Upper lobe of right lung (tissue), 1 donor: Measurements from ENCODE around the gene STK36. TPM values are rescaled to one million over a fixed set of nuclear protein-coding genes. Genes with fewer than 3 reads are reported as not detected.

Experiments
- ATAC-seq: fragments of 200-7000 bp; cut with Tn5 transposase; one replicate; pipeline ENCODE4 v1.9.1; 2020; ENCODE audit warnings: mild to moderate bottlenecking, moderate library complexity
- DNase-seq: peaks from one replicate; pipeline ENCODE4 v3.0.0-alpha.2; 2020
- H3K27ac ChIP-seq: fragments of 200-600 bp; one replicate; pipeline ENCODE4 v1.8.0; 2022
- H3K27me3 ChIP-seq: fragments of 200-600 bp; one replicate; pipeline ENCODE4 v1.8.0; 2022; ENCODE audit warnings: mild to moderate bottlenecking
- H3K36me3 ChIP-seq: fragments of 200-600 bp; one replicate; pipeline ENCODE4 v1.8.0; 2022
- H3K4me1 ChIP-seq: fragments of 200-600 bp; one replicate; pipeline ENCODE4 v1.8.0; 2022
- H3K4me3 ChIP-seq: fragments of 200-600 bp; one replicate; pipeline ENCODE4 v1.8.0; 2022; ENCODE audit warnings: mild to moderate bottlenecking
- H3K9me3 ChIP-seq: fragments of 200-600 bp; one replicate; pipeline ENCODE4 v1.8.0; 2022
- CTCF ChIP-seq: fragments of 200-600 bp; IDR thresholded peaks from one replicate; pipeline ENCODE4 v1.8.0; 2022; ENCODE audit warnings: antibody characterized with exemption
- intact Hi-C: fragments of 100-400 bp; cut with DNase I; formaldehyde crosslinking; loops from one replicate; pipeline ENCODE4 v1.11.0; 2022
- total RNA-seq: library from RNA; stranded (reverse); fragmentation: NEBNext Ultra II Directional; extraction: Animal tissue kit (Norgen Biotek cat#: 25700); gene quantifications from one replicate; pipeline ENCODE4 v1.2.1, GENCODE V29; 2021
- donor health status: DM: no; HTN: yes; CAD: no; lungs with severe emphysema.

STK36 gene
- total RNA-seq, 1 donor from 2014 or later, result 35.2 TPM

GRCh38 chr2:218726004-218726574 is 54.2 kb downstream of the STK36 start:
- no peak for TF ChIP-seq CTCF
- Histone ChIP-seq H3K27me3 (no peaks in the 10 kb centered on the region), H3K36me3 (no peaks in the 10 kb centered on the region), H3K27ac (no peak overlapping the region), H3K4me1 (peaks cover 7% of the 10 kb centered on the region), H3K4me3 (no peak overlapping the region), H3K9me3 (peaks cover 18% of the 10 kb centered on the region)
- ATAC-seq (no peak), DNase-seq (no peak)
- intact Hi-C loops, result no loop called here

- H3K36me3 ChIP-seq, result no peaks in the 10 kb centered on the region
- ATAC-seq (peak; percentile 67), DNase-seq (no peak)
- peak; percentile 40 for TF ChIP-seq CTCF
- intact Hi-C loops, result no loop called here
- H3K9me3 ChIP-seq, result peaks cover 18% of the 10 kb centered on the region
- no peaks in the 10 kb centered on the region for H3K27me3 ChIP-seq
- H3K27ac ChIP-seq, result no peak overlapping the region
- no peak overlapping the region for H3K4me3 ChIP-seq
- peaks cover 22% of the 10 kb centered on the region for H3K4me1 ChIP-seq
Measured at GRCh38 chr2:218727502-218728165, 55.7 kb downstream of the STK36 start.

GRCh38 chr2:218729640-218730039 is 57.8 kb downstream of the STK36 start:
- intact Hi-C loops, result no loop called here
- Histone ChIP-seq H3K36me3 (no peaks in the 10 kb centered on the region), H3K4me1 (peaks cover 28% of the 10 kb centered on the region), H3K9me3 (peaks cover 18% of the 10 kb centered on the region), H3K27me3 (no peaks in the 10 kb centered on the region), H3K27ac (no peak overlapping the region), H3K4me3 (no peak overlapping the region)
- DNase-seq, result no peak
- ATAC-seq, result no peak
- no peak for TF ChIP-seq CTCF

- no peak overlapping the region for H3K4me3 ChIP-seq
- ATAC-seq, result no peak
- H3K9me3 ChIP-seq, result peaks cover 5% of the 10 kb centered on the region
- no peak for TF ChIP-seq CTCF
- no peaks in the 10 kb centered on the region for H3K27me3 ChIP-seq
- intact Hi-C loops, result no loop called here
- peak overlapping the region; percentile 67 for H3K27ac ChIP-seq
- no peaks in the 10 kb centered on the region for H3K36me3 ChIP-seq
- H3K4me1 ChIP-seq, result peaks cover 28% of the 10 kb centered on the region
- DNase-seq, result no peak
Measured at GRCh38 chr2:218732052-218732760, 60.3 kb downstream of the STK36 start.

GRCh38 chr2:218732761-218733158 is 60.9 kb downstream of the STK36 start:
- Histone ChIP-seq H3K9me3 (no peaks in the 10 kb centered on the region), H3K4me1 (peaks cover 28% of the 10 kb centered on the region), H3K27ac (peak overlapping the region; percentile 67), H3K36me3 (peaks cover 5% of the 10 kb centered on the region), H3K4me3 (no peak overlapping the region), H3K27me3 (no peaks in the 10 kb centered on the region)
- no peak for TF ChIP-seq CTCF
- ATAC-seq (no peak), DNase-seq (no peak)
- intact Hi-C loops, result no loop called here
